ENCODE measurements around the gene PRPF40B.

The PRPF40B gene

DNA sequence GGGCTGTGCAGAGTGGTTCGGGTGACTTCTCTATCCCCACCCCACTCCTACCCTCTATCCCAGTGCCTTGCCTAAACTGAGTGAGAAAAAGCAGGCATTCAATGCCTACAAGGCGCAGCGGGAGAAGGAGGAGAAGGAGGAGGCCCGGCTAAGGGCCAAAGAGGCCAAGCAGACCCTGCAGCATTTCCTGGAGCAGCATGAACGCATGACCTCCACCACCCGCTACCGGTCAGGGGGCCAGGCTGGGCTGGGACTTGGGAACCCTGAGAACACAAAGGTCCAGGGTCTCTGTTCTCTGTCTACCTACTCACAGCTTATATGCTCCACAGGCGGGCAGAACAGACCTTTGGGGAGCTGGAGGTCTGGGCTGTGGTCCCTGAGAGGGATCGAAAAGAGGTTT is 11.7 kb downstream of the PRPF40B start:
- Histone ChIP-seq H3K9me3 (ENCODE audit: low read length) (no peaks in the 10 kb centered on the region), H3K4me1 (ENCODE audit: insufficient read depth, low read length) (peaks cover 6% of the 10 kb centered on the region), H2AFZ (ENCODE audit: low read depth, low read length) (no peak overlapping the region), H3K27me3 (ENCODE audit: insufficient read depth, low read length) (no peaks in the 10 kb centered on the region), H3K36me3 (ENCODE audit: insufficient read depth, low read length) (peaks cover 7% of the 10 kb centered on the region), H3K4me3 (ENCODE audit: low read length) (no peak overlapping the region)

DNA sequence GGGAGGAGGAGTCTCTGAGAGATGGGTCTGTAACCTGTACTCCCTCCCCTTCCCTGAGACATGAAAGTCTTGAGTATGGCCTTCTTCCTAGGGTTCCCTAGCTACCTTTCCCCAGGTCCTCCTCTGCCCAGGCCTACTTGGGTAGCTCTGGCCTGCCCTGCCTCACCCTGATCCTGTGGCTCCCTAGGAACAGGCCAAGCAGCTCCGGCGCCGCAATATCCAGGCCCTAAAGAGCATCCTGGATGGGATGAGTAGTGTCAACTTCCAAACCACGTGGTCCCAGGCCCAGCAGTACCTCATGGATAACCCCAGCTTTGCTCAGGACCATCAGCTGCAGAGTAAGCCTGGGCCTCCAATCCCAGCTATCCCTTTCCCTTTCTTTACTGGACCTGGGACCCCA is 12.3 kb downstream of the PRPF40B start:
- no peaks in the 10 kb centered on the region for H3K27me3 ChIP-seq (ENCODE audit: insufficient read depth, low read length)
- no peak overlapping the region for H3K4me3 ChIP-seq (ENCODE audit: low read length)
- peaks cover 7% of the 10 kb centered on the region for H3K36me3 ChIP-seq (ENCODE audit: insufficient read depth, low read length)
- peaks cover 9% of the 10 kb centered on the region for H3K4me1 ChIP-seq (ENCODE audit: insufficient read depth, low read length)
- no peak overlapping the region for H2AFZ ChIP-seq (ENCODE audit: low read depth, low read length)
- no peaks in the 10 kb centered on the region for H3K9me3 ChIP-seq (ENCODE audit: low read length)

DNA sequence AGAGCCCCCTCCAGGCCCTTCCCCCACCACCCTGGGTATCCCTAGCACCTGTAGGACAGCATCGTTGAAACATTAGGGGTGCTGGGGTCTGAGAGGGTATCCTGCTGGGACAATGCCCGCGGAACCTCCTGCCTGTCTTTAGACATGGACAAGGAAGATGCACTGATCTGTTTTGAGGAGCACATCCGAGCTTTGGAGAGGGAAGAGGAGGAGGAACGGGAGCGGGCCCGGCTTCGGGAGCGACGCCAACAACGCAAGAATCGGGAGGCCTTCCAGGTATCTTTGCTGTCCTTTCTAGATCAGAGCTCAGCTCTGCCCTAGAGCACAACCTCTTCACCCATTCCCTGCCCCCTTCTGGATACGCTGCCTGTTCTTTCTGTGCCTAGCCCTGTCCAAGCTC is 13.2 kb downstream of the PRPF40B start:
- no peaks in the 10 kb centered on the region for H3K9me3 ChIP-seq (ENCODE audit: low read length)
- no peak overlapping the region for H3K4me3 ChIP-seq (ENCODE audit: low read length)
- no peaks in the 10 kb centered on the region for H3K27me3 ChIP-seq (ENCODE audit: insufficient read depth, low read length)
- H3K36me3 ChIP-seq (ENCODE audit: insufficient read depth, low read length) = peaks cover 8% of the 10 kb centered on the region
- H2AFZ ChIP-seq (ENCODE audit: low read depth, low read length) = no peak overlapping the region
- peaks cover 9% of the 10 kb centered on the region for H3K4me1 ChIP-seq (ENCODE audit: insufficient read depth, low read length)

DNA sequence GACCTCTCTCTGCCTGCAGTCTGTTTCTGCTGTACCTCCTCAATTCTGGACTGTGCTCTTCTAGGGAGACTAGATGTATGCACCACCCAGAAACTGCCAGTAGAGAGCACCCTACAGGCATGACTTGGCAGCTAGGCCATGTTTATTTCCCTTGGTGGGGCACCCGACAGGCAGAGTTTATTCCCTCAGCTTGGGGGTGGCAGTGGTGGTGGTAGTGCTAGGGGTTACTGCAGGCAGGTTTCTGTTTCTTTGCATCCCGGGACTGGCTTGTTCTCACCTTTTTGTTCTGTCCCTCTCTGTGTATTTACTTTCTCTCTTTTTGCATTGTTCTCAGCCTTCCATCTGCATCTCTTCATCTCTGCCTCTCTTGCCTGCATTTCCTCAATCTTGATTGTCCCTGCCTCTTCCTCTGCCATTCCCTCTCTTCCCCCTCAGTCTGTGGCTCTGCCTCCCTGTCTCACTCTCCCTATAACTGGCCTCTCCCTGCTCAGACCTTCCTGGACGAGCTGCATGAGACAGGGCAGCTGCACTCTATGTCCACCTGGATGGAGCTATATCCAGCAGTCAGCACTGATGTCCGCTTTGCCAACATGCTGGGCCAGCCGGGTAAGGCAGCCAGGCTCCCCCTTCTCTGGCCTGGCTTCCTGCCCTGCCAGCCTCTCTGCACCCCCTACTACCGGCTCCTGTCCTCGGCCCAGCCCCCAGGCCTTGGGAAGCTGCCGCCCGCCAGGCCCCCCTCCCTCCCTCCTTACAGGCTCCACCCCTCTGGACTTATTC is 13.8 kb downstream of the PRPF40B start:
- H3K36me3 ChIP-seq (ENCODE audit: insufficient read depth, low read length) = peaks cover 14% of the 10 kb centered on the region
- H3K9me3 ChIP-seq (ENCODE audit: low read length) = no peaks in the 10 kb centered on the region
- no peak overlapping the region for H3K4me3 ChIP-seq (ENCODE audit: low read length)
- peaks cover 9% of the 10 kb centered on the region for H3K4me1 ChIP-seq (ENCODE audit: insufficient read depth, low read length)
- no peaks in the 10 kb centered on the region for H3K27me3 ChIP-seq (ENCODE audit: insufficient read depth, low read length)
- H2AFZ ChIP-seq (ENCODE audit: low read depth, low read length) = no peak overlapping the region

DNA sequence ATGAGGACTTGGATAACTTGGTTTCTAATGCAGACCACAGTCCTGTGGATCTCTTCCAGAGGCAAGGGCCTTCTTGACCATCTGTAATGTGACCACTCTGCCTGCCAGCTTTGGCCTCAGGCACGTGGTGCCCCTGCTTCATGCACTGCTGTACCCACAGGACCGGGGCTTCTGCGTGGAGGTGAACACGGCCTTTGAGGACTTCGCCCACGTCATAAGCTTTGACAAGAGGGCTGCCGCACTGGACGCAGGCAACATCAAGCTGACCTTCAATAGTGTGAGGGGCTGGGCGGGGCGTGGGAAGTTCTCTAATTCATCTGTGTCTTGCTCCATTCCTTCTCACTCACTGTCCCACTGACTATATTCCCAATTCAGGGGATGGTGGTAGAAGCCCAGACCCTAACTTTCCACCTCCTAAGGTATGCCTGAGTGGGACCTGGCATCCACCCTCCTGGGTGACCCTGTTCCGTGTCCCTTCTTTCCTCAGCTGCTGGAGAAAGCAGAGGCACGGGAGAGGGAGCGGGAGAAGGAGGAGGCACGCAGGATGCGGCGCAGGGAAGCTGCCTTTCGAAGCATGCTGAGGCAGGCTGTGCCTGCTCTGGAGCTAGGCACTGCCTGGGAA is 18.5 kb downstream of the PRPF40B start:
- peaks cover 9% of the 10 kb centered on the region for H3K4me1 ChIP-seq (ENCODE audit: insufficient read depth, low read length)
- no peaks in the 10 kb centered on the region for H3K27me3 ChIP-seq (ENCODE audit: insufficient read depth, low read length)
- H3K4me3 ChIP-seq (ENCODE audit: low read length) = no peak overlapping the region
- H2AFZ ChIP-seq (ENCODE audit: low read depth, low read length) = no peak overlapping the region
- peaks cover 41% of the 10 kb centered on the region for H3K36me3 ChIP-seq (ENCODE audit: insufficient read depth, low read length)
- no peaks in the 10 kb centered on the region for H3K9me3 ChIP-seq (ENCODE audit: low read length)

DNA sequence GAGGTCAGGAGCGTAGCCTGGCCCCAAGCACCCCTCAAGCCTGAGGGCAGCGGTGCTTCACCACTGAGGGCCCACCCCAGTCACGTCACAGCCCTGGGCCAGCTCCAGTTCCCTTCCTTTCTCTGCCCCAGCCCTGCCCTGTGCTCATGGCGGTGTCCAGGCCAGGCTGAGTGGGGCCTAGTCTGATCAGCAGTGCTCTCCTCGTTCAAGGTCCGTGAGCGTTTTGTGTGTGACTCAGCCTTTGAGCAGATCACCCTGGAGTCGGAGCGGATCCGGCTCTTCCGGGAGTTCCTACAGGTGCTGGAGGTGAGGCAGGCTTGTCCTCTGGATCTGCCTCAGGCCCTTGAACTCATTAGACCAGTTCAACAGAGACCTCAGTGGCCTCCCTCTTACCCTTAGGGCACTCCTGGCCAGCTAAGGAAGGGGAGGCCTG is 19.0 kb downstream of the PRPF40B start:
- Histone ChIP-seq H3K9me3 (ENCODE audit: low read length) (no peaks in the 10 kb centered on the region), H2AFZ (ENCODE audit: low read depth, low read length) (no peak overlapping the region), H3K36me3 (ENCODE audit: insufficient read depth, low read length) (peaks cover 46% of the 10 kb centered on the region), H3K27me3 (ENCODE audit: insufficient read depth, low read length) (no peaks in the 10 kb centered on the region), H3K4me1 (ENCODE audit: insufficient read depth, low read length) (peaks cover 4% of the 10 kb centered on the region), H3K4me3 (ENCODE audit: low read length) (no peak overlapping the region)

DNA sequence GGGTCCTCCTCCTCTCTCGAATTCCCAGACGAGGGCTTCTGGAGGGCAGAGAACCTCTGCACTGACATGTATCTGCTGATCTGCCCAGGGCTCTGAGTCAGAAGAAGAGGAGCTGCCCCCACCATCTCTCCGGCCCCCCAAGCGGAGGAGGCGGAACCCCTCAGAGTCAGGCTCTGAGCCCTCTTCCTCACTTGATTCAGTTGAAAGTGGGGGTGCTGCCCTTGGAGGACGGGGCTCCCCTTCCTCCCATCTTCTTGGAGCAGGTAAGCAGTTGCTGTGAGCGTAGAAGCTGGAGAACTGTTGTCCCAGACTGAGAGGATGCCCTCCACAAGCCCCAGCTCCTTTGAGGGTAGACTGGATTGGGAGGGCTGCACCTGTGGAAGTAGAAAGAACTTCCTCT is 19.8 kb downstream of the PRPF40B start:
- peaks cover 51% of the 10 kb centered on the region for H3K36me3 ChIP-seq (ENCODE audit: insufficient read depth, low read length)
- H3K27me3 ChIP-seq (ENCODE audit: insufficient read depth, low read length) = no peaks in the 10 kb centered on the region
- peaks cover 3% of the 10 kb centered on the region for H3K4me1 ChIP-seq (ENCODE audit: insufficient read depth, low read length)
- H3K4me3 ChIP-seq (ENCODE audit: low read length) = no peak overlapping the region
- no peaks in the 10 kb centered on the region for H3K9me3 ChIP-seq (ENCODE audit: low read length)
- H2AFZ ChIP-seq (ENCODE audit: low read depth, low read length) = no peak overlapping the region

DNA sequence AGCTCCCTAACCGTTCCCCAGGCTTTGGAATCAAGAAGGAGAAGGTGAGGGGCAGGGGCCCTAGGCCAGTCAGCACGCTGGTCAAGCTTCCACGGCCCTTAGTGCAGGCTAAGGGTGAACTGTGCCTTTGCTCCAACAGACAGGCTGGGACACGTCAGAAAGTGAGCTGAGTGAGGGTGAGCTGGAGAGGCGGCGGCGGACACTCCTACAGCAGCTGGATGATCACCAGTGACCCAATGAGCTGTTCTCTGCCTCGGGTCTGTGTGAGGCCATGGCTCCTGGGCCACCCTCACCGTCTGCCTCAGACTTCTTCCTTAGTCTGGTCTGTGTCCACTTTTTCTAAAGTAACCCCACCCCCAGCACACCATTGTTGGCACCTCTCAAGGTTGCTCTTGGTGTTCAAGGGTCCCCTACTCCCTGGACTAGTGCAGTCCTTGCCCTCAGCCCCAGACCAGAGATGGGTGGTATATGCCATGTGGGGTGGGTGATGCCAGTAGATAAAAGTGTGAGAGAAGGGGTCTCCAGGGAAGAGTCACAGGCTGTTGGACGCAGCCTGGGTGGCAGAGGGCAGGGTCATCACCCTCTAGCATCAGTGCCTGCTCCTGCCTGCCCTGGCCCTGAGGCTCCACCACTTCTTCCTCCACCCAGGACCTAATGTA is 20.7 kb downstream of the PRPF40B start:
- H3K9me3 ChIP-seq (ENCODE audit: low read length) = no peaks in the 10 kb centered on the region
- H3K4me3 ChIP-seq (ENCODE audit: low read length) = no peak overlapping the region
- peaks cover 3% of the 10 kb centered on the region for H3K4me1 ChIP-seq (ENCODE audit: insufficient read depth, low read length)
- no peak overlapping the region for H2AFZ ChIP-seq (ENCODE audit: low read depth, low read length)
- H3K36me3 ChIP-seq (ENCODE audit: insufficient read depth, low read length) = peaks cover 60% of the 10 kb centered on the region
- H3K27me3 ChIP-seq (ENCODE audit: insufficient read depth, low read length) = no peaks in the 10 kb centered on the region

DNA sequence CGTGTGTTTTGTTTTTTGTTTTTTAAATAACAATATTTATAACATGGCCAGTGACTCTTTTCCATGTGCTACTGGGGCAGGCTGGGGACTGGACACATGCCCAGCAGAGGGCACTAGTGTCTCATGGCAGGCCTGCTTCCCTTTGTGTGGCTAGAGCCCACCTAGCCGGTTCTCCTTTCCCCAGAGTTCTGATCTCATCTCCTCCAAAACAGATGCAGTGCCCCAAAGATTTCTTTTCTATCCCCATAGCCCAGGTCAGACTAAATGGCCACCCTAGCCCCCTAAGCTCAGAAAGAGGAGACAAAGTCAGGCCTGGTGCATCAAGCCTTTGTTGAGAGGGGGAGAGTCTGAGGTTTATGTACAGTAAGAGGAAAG is 21.2 kb downstream of the PRPF40B start:
- H3K36me3 ChIP-seq (ENCODE audit: insufficient read depth, low read length) = peaks cover 64% of the 10 kb centered on the region
- no peak overlapping the region for H3K4me3 ChIP-seq (ENCODE audit: low read length)
- H3K27me3 ChIP-seq (ENCODE audit: insufficient read depth, low read length) = no peaks in the 10 kb centered on the region
- no peak overlapping the region for H2AFZ ChIP-seq (ENCODE audit: low read depth, low read length)
- peaks cover 3% of the 10 kb centered on the region for H3K4me1 ChIP-seq (ENCODE audit: insufficient read depth, low read length)
- no peaks in the 10 kb centered on the region for H3K9me3 ChIP-seq (ENCODE audit: low read length)

DNA sequence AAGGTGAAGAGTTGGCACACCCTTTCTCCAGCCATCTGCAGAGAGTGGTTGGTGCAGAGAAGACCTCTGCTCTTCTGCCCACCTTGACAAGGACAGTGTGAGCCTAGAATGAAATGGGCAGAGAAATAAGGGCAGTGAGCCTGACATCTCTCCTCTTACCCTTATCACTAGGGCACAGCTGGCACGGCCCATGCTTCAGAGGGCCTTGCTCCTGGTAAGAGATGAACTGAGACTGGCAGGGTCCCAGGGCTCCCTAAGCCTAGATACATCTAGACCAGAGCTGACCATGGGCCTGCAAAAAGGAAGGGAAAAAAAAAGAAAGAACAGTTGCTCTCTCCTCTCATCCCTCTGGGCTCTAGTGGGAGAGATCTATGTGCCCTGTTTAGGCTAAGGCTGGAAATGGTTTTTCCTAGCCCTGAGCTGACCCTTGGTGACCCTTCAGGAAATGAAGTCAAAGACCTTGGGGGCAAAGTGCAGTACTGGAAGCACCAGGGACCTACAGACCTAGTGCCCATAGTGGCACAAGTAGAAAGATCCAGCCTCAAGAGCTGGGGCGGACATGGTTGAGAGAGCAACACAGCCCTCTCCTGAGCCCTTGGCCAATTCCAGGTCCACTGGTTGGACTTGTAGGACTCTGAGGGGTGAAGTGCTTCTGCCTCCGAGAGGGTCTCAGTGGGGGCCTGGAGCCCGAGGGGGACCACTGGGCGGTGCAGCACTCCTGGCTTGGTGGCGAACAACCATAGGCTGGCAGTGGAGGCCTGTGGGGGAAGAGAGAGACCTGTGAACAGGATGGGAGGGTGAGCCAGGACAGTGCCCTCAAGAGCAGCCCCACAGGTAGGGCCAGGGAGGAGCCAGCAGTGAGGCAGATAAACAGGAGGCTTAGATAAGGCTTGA is 22.0 kb downstream of the PRPF40B start:
- no peaks in the 10 kb centered on the region for H3K27me3 ChIP-seq (ENCODE audit: insufficient read depth, low read length)
- H3K4me1 ChIP-seq (ENCODE audit: insufficient read depth, low read length) = peaks cover under 1% of the 10 kb centered on the region
- H3K4me3 ChIP-seq (ENCODE audit: low read length) = no peak overlapping the region
- peaks cover 71% of the 10 kb centered on the region for H3K36me3 ChIP-seq (ENCODE audit: insufficient read depth, low read length)
- no peak overlapping the region for H2AFZ ChIP-seq (ENCODE audit: low read depth, low read length)
- no peaks in the 10 kb centered on the region for H3K9me3 ChIP-seq (ENCODE audit: low read length)

DNA sequence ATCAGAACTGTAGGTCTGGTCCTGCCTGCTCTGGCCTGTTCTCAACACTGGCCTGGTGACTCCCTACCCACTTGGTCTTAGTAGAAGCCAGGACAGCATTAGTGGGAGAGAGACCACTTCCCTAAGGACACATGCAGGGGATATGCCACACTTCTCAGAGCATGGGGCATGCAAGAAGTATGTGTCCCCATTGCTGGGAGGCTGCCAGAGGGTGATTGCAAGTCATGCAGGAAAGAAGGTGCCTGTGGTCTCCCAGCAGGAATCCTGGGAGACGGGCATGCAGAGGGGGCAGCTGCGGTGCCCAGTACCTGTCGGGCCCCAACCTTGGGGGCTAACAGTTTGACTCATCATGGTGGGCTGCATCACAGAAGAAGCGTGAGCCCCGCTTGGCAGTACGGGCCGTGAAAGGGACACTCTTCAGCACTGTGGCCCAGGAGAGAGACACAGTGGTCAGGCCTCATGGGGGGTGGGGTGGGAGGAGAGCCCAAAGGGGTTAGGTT is 23.0 kb downstream of the PRPF40B start:
- Histone ChIP-seq H2AFZ (ENCODE audit: low read depth, low read length) (no peak overlapping the region), H3K27me3 (ENCODE audit: insufficient read depth, low read length) (no peaks in the 10 kb centered on the region), H3K9me3 (ENCODE audit: low read length) (no peaks in the 10 kb centered on the region), H3K4me3 (ENCODE audit: low read length) (no peak overlapping the region), H3K36me3 (ENCODE audit: insufficient read depth, low read length) (peaks cover 80% of the 10 kb centered on the region), H3K4me1 (ENCODE audit: insufficient read depth, low read length) (no peaks in the 10 kb centered on the region)

DNA sequence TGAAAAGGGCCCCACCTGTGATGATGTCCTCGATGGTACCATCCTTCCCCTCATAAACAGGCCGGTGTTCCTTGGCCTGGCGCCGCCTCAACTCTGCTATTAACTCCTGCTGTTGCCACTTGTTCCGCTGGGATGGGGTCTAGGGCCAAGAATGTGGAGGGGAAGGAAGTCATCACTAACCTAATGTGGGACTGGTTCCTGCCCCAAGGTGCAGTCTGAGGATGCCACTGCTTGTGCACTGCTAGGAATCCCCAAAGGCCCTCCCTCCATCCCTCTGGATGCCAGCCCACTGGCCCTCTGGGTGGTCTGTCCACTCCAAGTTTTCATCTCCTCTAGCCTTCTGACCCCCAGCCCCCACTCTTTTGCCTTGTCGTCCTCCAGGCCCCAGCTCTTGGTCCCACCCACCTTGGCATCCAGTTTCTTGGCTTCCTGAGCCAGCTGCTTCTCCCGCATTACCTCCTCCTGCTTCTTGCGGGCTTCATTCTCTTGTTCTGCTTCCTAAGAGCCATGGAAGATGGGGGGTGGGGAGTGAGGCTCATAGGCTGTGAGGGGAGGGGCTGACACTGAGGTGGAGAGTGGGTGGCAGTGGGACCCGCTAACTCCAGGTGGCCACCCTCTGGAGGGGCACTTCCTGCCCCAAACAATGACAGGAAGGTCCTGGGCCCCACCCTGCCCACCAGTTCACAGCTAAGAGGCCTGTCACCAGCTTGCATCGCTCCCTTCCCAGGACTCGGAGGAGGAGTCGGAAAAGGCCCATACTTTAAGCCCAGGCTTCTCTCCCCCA is 23.7 kb downstream of the PRPF40B start:
- H3K9me3 ChIP-seq (ENCODE audit: low read length) = no peaks in the 10 kb centered on the region
- no peaks in the 10 kb centered on the region for H3K27me3 ChIP-seq (ENCODE audit: insufficient read depth, low read length)
- peaks cover 77% of the 10 kb centered on the region for H3K36me3 ChIP-seq (ENCODE audit: insufficient read depth, low read length)

More for the DNA sequence above, 23.7 kb downstream of the PRPF40B start:
- H2AFZ ChIP-seq (ENCODE audit: low read depth, low read length) = no peak overlapping the region
- no peaks in the 10 kb centered on the region for H3K4me1 ChIP-seq (ENCODE audit: insufficient read depth, low read length)
- H3K4me3 ChIP-seq (ENCODE audit: low read length) = no peak overlapping the region

Data from neuron (in vitro differentiated cells).